Neuronal stem cell (in vitro differentiated cells): ENCODE data around the gene IPO13.

Experiments used
- DNase-seq: peaks from one replicate; pipeline ENCODE4 v3.0.0-alpha.2; 2013; ENCODE audit warnings: low spot score
- H2AFZ ChIP-seq: one replicate; pipeline ENCODE4 v1.6.1; 2013; ENCODE audit warnings: mild to moderate bottlenecking, low read length, inconsistent platforms
- H2AK5ac ChIP-seq: 2 replicates; pipeline ENCODE4 v1.6.1; 2013; ENCODE audit warnings: low read depth, mild to moderate bottlenecking, inconsistent platforms, low read length, moderate library complexity, mixed read lengths
- H2BK120ac ChIP-seq: 2 replicates; pipeline ENCODE4 v1.6.1; 2013; ENCODE audit warnings: low read depth, mild to moderate bottlenecking, inconsistent platforms, low read length, moderate library complexity, mixed read lengths
- H2BK12ac ChIP-seq: one replicate; pipeline ENCODE4 v1.6.1; 2013; ENCODE audit warnings: low read length, inconsistent platforms
- H2BK15ac ChIP-seq: 2 replicates; pipeline ENCODE4 v1.6.1; 2013; ENCODE audit warnings: mild to moderate bottlenecking, low read length, inconsistent platforms, mixed read lengths
- H2BK5ac ChIP-seq: one replicate; pipeline ENCODE4 v1.6.1; 2013; ENCODE audit warnings: inconsistent platforms, mild to moderate bottlenecking, low read length, moderate library complexity
- H3K14ac ChIP-seq: one replicate; pipeline ENCODE4 v1.6.1; 2013; ENCODE audit warnings: low read length, inconsistent platforms
- H3K18ac ChIP-seq: 2 replicates; pipeline ENCODE4 v1.6.1; 2013; ENCODE audit warnings: low read length, inconsistent platforms
- H3K23ac ChIP-seq: 2 replicates; pipeline ENCODE4 v1.6.1; 2013; ENCODE audit warnings: low read depth, mild to moderate bottlenecking, mixed read lengths, low read length, inconsistent platforms; ENCODE audit not compliant: poor library complexity
- H3K27ac ChIP-seq: replicated peaks from 3 replicates; pipeline ENCODE4 v1.5.1; 2013; ENCODE audit warnings: low read length, inconsistent platforms
- H3K27me3 ChIP-seq, 3 experiments: 2 replicates each; pipeline ENCODE4 v1.6.1; 2013; ENCODE audit warnings: low read length in 3 of 3, mild to moderate bottlenecking in 2 of 3, inconsistent platforms in 1 of 3, low read depth in 1 of 3, mixed read lengths in 1 of 3, moderate library complexity in 1 of 3; ENCODE audit not compliant: control insufficient read depth in 3 of 3, insufficient read depth in 3 of 3
- H3K36me3 ChIP-seq, 2 donors: replicated peaks in 1 of 2; 2 replicates each; pipeline ENCODE4 v1.6.1; 2013; ENCODE audit warnings: low read length in 2 of 2; ENCODE audit not compliant: control insufficient read depth in 2 of 2, insufficient read depth in 2 of 2
- H3K4ac ChIP-seq: 2 replicates; pipeline ENCODE4 v1.6.1; 2013; ENCODE audit warnings: inconsistent platforms, mild to moderate bottlenecking, low read length, moderate library complexity
- H3K4me1 ChIP-seq, 2 donors: 1 replicate in 1 of 2; 2 replicates in 1 of 2; pipeline ENCODE4 v1.6.1; 2013; ENCODE audit warnings: low read length in 2 of 2, low read depth in 1 of 2; ENCODE audit not compliant: control insufficient read depth in 2 of 2, insufficient read depth in 1 of 2
- H3K4me2 ChIP-seq: one replicate; pipeline ENCODE4 v1.6.1; 2013; ENCODE audit warnings: mild to moderate bottlenecking, low read length, inconsistent platforms; ENCODE audit not compliant: insufficient read depth, poor library complexity, severe bottlenecking
- H3K4me3 ChIP-seq, 2 donors: 2 replicates each; pipeline ENCODE4 v1.5.1; 2013; ENCODE audit warnings: low read length in 2 of 2, mild to moderate bottlenecking in 2 of 2, inconsistent platforms in 1 of 2, moderate library complexity in 1 of 2
- H3K79me1 ChIP-seq: one replicate; pipeline ENCODE4 v1.6.1; 2013; ENCODE audit warnings: low read depth, mild to moderate bottlenecking, inconsistent platforms, low read length, moderate library complexity
- H3K9ac ChIP-seq: one replicate; pipeline ENCODE4 v1.6.1; 2013; ENCODE audit warnings: mild to moderate bottlenecking, low read depth, low read length, inconsistent platforms; ENCODE audit not compliant: poor library complexity
- H3K9me3 ChIP-seq, 2 donors: replicated peaks in 1 of 2; 2 replicates each; pipeline versions ENCODE3 to v1.6.1; 2013; ENCODE audit warnings: low read length in 2 of 2, mild to moderate bottlenecking in 2 of 2, inconsistent platforms in 1 of 2, low read depth in 1 of 2, mixed read lengths in 1 of 2, moderate library complexity in 1 of 2; ENCODE audit not compliant: control insufficient read depth in 2 of 2, insufficient read depth in 1 of 2
- H4K8ac ChIP-seq: one replicate; pipeline ENCODE4 v1.6.1; 2013; ENCODE audit warnings: low read depth, mild to moderate bottlenecking, inconsistent platforms, low read length, moderate library complexity
- H4K91ac ChIP-seq: one replicate; pipeline ENCODE4 v1.6.1; 2013; ENCODE audit warnings: low read length, low read depth, mild to moderate bottlenecking, inconsistent platforms; ENCODE audit not compliant: poor library complexity
- WGBS, 2 donors: extraction: QIAGEN DNeasy Blood & Tissue Kit; methylation state at CpG; one replicate each; pipeline ENCODE4 v1.1.7; 2013; ENCODE audit warnings: missing lambda C conversion rate in 2 of 2, mixed read lengths in 1 of 2; ENCODE audit not compliant: insufficient read length in 2 of 2, insufficient replicate concordance in 1 of 2; ENCODE audit errors: extremely low coverage in 2 of 2; 5-methylcytosine and 5-hydroxymethylcytosine counted together

IPO13 gene

GRCh38 chr1:43930949-43931275 is 15.8 kb upstream of the IPO13 start:
- no peak overlapping the region for H2BK15ac ChIP-seq
- H2BK12ac ChIP-seq = no peak overlapping the region
- H3K4me1 ChIP-seq = peaks cover 8 to 21% of the 10 kb centered on the region in 2 donors
- no peak overlapping the region for H2BK5ac ChIP-seq
- no peak overlapping the region for H3K27ac ChIP-seq
- H3K18ac ChIP-seq = no peak overlapping the region
- no peak overlapping the region for H2AFZ ChIP-seq
- H3K14ac ChIP-seq = no peak overlapping the region
- H4K8ac ChIP-seq = no peak overlapping the region
- DNase-seq = no peak
- no peaks in the 10 kb centered on the region for H3K79me1 ChIP-seq
- no peak overlapping the region for H3K9ac ChIP-seq
- H3K9me3 ChIP-seq = no peaks in the 10 kb centered on the region
- peaks cover 4 to 16% (median 7%) of the 10 kb centered on the region in 3 experiments for H3K27me3 ChIP-seq
- no peak overlapping the region for H3K4me2 ChIP-seq
- no peak overlapping the region for H3K23ac ChIP-seq
- WGBS, 2 donors = no CpG with 5 or more reads among the region's 4 CpGs
- peaks cover 0 to 15% of the 10 kb centered on the region in 2 donors for H3K36me3 ChIP-seq
- H2BK120ac ChIP-seq = no peak overlapping the region
- H3K4me3 ChIP-seq = no peak overlapping the region
- no peak overlapping the region for H2AK5ac ChIP-seq
- no peak overlapping the region for H3K4ac ChIP-seq
- no peak overlapping the region for H4K91ac ChIP-seq

DNA sequence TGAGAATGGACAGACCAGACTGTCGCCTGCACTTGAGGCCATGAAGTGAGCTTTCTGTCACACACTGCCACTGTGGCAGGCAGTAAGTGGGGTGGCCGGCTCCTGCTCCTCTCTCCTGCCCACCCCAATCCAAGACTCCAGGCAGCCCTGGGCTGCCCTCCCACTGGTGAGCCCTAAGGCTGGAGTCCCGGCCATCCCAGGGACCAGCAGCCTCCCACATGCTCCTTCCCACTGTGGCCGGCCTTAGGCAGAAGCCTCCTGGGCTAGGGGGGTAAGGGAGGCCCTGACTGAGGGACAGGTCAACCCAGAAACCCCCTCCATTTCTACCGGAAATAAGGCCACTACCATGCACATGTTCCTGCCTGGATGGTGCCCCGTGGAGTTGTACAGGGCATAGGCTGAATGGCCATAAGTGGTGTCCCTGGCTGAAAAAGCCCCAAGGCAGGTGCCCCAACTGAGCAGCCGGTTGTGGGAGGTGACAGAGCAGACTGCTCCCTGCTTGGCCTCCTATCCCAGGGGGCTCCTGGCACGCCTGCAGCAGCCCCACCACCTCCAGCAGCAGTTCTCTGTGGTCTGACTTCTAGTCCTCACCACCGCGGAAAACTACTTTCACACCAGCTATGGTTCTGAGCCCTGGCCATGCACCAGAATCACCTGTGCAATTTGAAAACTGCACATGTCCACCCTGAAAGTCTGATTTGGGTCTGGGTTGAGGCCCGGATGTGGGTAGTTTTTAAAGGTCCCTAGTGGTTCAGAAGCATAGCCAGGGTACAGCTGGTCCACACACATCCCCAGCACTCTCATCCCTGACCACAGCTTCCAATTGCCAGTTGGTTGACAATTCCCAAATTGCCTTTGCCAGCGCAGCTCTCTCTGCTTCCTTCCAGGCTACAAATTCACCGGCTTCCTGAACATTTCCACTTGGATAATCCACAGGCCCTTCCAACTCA is 14.8 kb upstream of the IPO13 start:
- WGBS, 2 donors = no CpG with 5 or more reads among the region's 13 CpGs
- Histone ChIP-seq H3K27me3 (peaks cover 4 to 22% (median 10%) of the 10 kb centered on the region in 3 experiments), H3K4me2 (no peak overlapping the region), H3K27ac (no peak overlapping the region), H2AFZ (no peak overlapping the region), H4K8ac (peak overlapping the region; percentile 25), H2BK12ac (no peak overlapping the region), H2BK15ac (no peak overlapping the region), H4K91ac (no peak overlapping the region), H2BK5ac (no peak overlapping the region), H3K9me3 (no peaks in the 10 kb centered on the region), H2AK5ac (no peak overlapping the region), H3K36me3 (peaks cover 0 to 8% of the 10 kb centered on the region in 2 donors), H3K23ac (peak overlapping the region; percentile 3), H3K4ac (no peak overlapping the region), H2BK120ac (no peak overlapping the region), H3K79me1 (peaks cover 1% of the 10 kb centered on the region), H3K14ac (no peak overlapping the region), H3K18ac (no peak overlapping the region), H3K4me3 (no peak overlapping the region), H3K4me1 (peaks cover 8 to 23% of the 10 kb centered on the region in 2 donors), H3K9ac (no peak overlapping the region)
- no peak for DNase-seq

DNA sequence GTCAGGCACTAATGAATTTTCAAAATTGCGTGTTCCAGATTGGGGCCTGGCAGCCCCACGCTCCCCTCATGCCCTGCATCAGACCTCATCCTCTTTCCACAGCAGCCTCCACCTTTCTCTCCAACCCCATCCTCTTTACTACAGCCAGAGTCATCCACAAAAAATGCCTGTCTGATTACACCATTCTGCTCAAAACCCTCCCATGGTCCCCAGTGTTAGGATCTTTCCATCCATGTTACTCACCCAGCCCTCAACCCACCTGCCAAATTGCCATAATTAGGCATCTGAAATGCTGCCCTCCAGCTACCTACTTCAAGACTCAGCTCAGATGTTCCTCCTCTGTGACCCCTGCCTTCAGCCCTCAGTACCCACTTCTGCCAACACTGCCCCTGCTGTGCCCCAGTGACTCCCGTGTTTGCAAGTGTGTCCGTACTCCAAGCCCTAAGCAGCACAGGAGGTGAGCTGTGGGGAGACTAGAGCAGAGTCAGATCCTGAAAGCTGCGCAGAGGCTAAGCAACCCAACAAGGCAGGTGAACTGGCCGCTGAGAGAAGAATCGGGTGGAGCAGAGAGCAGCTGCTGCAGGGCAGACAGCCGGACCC is 13.9 kb upstream of the IPO13 start:
- peak overlapping the region; percentile 25 for H4K8ac ChIP-seq
- DNase-seq = no peak
- H3K14ac ChIP-seq = peak overlapping the region; percentile 40
- peak overlapping the region in 1 of 2 donors; percentile 81 for H3K4me3 ChIP-seq
- peak overlapping the region; percentile 59 for H2BK5ac ChIP-seq
- peak overlapping the region; percentile 80 for H2BK15ac ChIP-seq
- WGBS, 2 donors = no CpG with 5 or more reads among the region's 8 CpGs
- no peaks in the 10 kb centered on the region for H3K9me3 ChIP-seq
- no peak overlapping the region for H4K91ac ChIP-seq
- no peak overlapping the region for H3K27ac ChIP-seq
- H3K4ac ChIP-seq = no peak overlapping the region
- H2BK12ac ChIP-seq = peak overlapping the region; percentile 82
- H3K23ac ChIP-seq = peak overlapping the region; percentile 58
- no peak overlapping the region for H2AFZ ChIP-seq
- peaks cover 1% of the 10 kb centered on the region for H3K79me1 ChIP-seq
- peaks cover 8 to 23% of the 10 kb centered on the region in 2 donors for H3K4me1 ChIP-seq
- H3K36me3 ChIP-seq = peaks cover 0 to 8% of the 10 kb centered on the region in 2 donors
- peak overlapping the region; percentile 79 for H3K9ac ChIP-seq
- H2BK120ac ChIP-seq = peak overlapping the region; percentile 56
- peak overlapping the region; percentile 86 for H2AK5ac ChIP-seq
- H3K27me3 ChIP-seq = peaks cover 4 to 22% (median 14%) of the 10 kb centered on the region in 3 experiments
- peak overlapping the region; percentile 80 for H3K4me2 ChIP-seq
- H3K18ac ChIP-seq = peak overlapping the region; percentile 92
